Mesenchymal stem cell (in vitro differentiated cells and primary cell): ENCODE measurements around the gene ZNF546.
A peak's percentile ranks its signal among the peaks of the same experiment; 100 is the strongest.

Experiments used
- DNase-seq: peaks from one replicate; pipeline ENCODE4 v3.0.0-alpha.2; 2013
- H2AFZ ChIP-seq: one replicate; pipeline ENCODE4 v1.6.1; 2013; ENCODE audit warnings: low read depth, mild to moderate bottlenecking, control low read depth, inconsistent platforms, low read length, moderate library complexity
- H2AK5ac ChIP-seq: 2 replicates; pipeline ENCODE4 v1.6.1; 2013; ENCODE audit warnings: low read length, moderate library complexity, mild to moderate bottlenecking, inconsistent platforms; ENCODE audit not compliant: severe bottlenecking
- H2BK120ac ChIP-seq: one replicate; pipeline ENCODE4 v1.6.1; 2013; ENCODE audit warnings: low read depth, mild to moderate bottlenecking, inconsistent platforms, low read length, moderate library complexity
- H2BK12ac ChIP-seq, 2 experiments: one replicate each; pipeline ENCODE4 v1.6.1; 2013; ENCODE audit warnings: inconsistent platforms in 2 of 2, low read length in 2 of 2, mild to moderate bottlenecking in 2 of 2, moderate library complexity in 2 of 2, control low read depth in 1 of 2
- H2BK15ac ChIP-seq: one replicate; pipeline ENCODE4 v1.6.1; 2013; ENCODE audit warnings: mild to moderate bottlenecking, low read depth, inconsistent platforms; ENCODE audit not compliant: poor library complexity, severe bottlenecking
- H2BK5ac ChIP-seq: 2 replicates; pipeline ENCODE4 v1.6.1; 2013; ENCODE audit warnings: low read depth, mild to moderate bottlenecking, low read length, control low read depth, inconsistent platforms; ENCODE audit not compliant: poor library complexity, severe bottlenecking
- H3K14ac ChIP-seq, 2 experiments: one replicate each; pipeline ENCODE4 v1.6.1; 2013; ENCODE audit warnings: inconsistent platforms in 2 of 2, low read length in 2 of 2, control low read depth in 1 of 2, mild to moderate bottlenecking in 1 of 2, moderate library complexity in 1 of 2
- H3K18ac ChIP-seq, 2 experiments: one replicate each; pipeline ENCODE4 v1.6.1; 2013; ENCODE audit warnings: inconsistent platforms in 2 of 2, low read length in 2 of 2, control low read depth in 1 of 2, low read depth in 1 of 2, mild to moderate bottlenecking in 1 of 2
- H3K23ac ChIP-seq, 2 experiments: one replicate each; pipeline ENCODE4 v1.6.1; 2013; ENCODE audit warnings: inconsistent platforms in 2 of 2, low read length in 2 of 2, mild to moderate bottlenecking in 2 of 2, moderate library complexity in 2 of 2, control low read depth in 1 of 2
- H3K27ac ChIP-seq: 2 replicates; pipeline ENCODE4 v1.5.1; 2013; ENCODE audit warnings: mild to moderate bottlenecking, moderate library complexity, low read length, control low read depth, inconsistent platforms; ENCODE audit not compliant: poor library complexity, severe bottlenecking
- H3K27me3 ChIP-seq, 2 experiments: 2 replicates each; pipeline versions ENCODE4 v1.6.1 to v1.7.0; 2013; ENCODE audit warnings: low read length in 2 of 2, mild to moderate bottlenecking in 2 of 2, moderate library complexity in 2 of 2, control low read depth in 1 of 2, inconsistent platforms in 1 of 2; ENCODE audit not compliant: control insufficient read depth in 1 of 2, insufficient read depth in 1 of 2
- H3K36me3 ChIP-seq, 2 experiments: 2 replicates each; pipeline versions ENCODE4 v1.6.1 to v1.7.0; 2013; ENCODE audit warnings: low read length in 2 of 2, control low read depth in 1 of 2, inconsistent platforms in 1 of 2, low read depth in 1 of 2, mild to moderate bottlenecking in 1 of 2; ENCODE audit not compliant: insufficient read depth in 2 of 2, control insufficient read depth in 1 of 2
- H3K4ac ChIP-seq, 2 experiments: one replicate each; pipeline ENCODE4 v1.6.1; 2013; ENCODE audit warnings: inconsistent platforms in 2 of 2, low read length in 2 of 2, mild to moderate bottlenecking in 2 of 2, moderate library complexity in 2 of 2, control low read depth in 1 of 2, low read depth in 1 of 2
- H3K4me1 ChIP-seq: 2 replicates; pipeline ENCODE4 v1.6.1; 2013; ENCODE audit warnings: low read depth, low read length, control low read depth; ENCODE audit not compliant: control insufficient read depth, insufficient read depth
- H3K4me2 ChIP-seq: 2 replicates; pipeline ENCODE4 v1.6.1; 2013; ENCODE audit warnings: low read length, mild to moderate bottlenecking, inconsistent platforms; ENCODE audit not compliant: poor library complexity, severe bottlenecking
- H3K4me3 ChIP-seq, 2 experiments: 2 replicates each; pipeline versions ENCODE4 v1.5.1 to v1.7.0; 2013; ENCODE audit warnings: low read length in 2 of 2, mild to moderate bottlenecking in 2 of 2, control low read depth in 1 of 2, low read depth in 1 of 2; ENCODE audit not compliant: insufficient read depth in 1 of 2
- H3K79me1 ChIP-seq: replicated peaks from 2 replicates; pipeline ENCODE4 v1.6.1; 2013; ENCODE audit warnings: mild to moderate bottlenecking, control low read depth, low read length, inconsistent platforms; ENCODE audit not compliant: poor library complexity, severe bottlenecking
- H3K9ac ChIP-seq: 2 replicates; pipeline ENCODE4 v1.7.0; 2013; ENCODE audit warnings: mild to moderate bottlenecking, low read length, moderate library complexity
- H3K9me3 ChIP-seq: 2 replicates; pipeline ENCODE4 v1.7.0; 2013; ENCODE audit warnings: mild to moderate bottlenecking, low read length; ENCODE audit not compliant: control insufficient read depth
- H4K8ac ChIP-seq: one replicate; pipeline ENCODE4 v1.6.1; 2013; ENCODE audit warnings: inconsistent platforms, mild to moderate bottlenecking, low read length, moderate library complexity
- H4K91ac ChIP-seq: one replicate; pipeline ENCODE4 v1.6.1; 2013; ENCODE audit warnings: mild to moderate bottlenecking, low read length, inconsistent platforms
- WGBS: methylation state at CpG from one replicate; pipeline ENCODE4 v1.1.7; 2013; ENCODE audit warnings: mixed read lengths; 5-methylcytosine and 5-hydroxymethylcytosine counted together

Gene ZNF546

GRCh38 chr19:40053491-40053890 lies 56.6 kb downstream of the ZNF546 start:
- no peak overlapping the region for H3K18ac ChIP-seq
- 100% methylated on average over 2 of the region's 2 CpGs for WGBS

GRCh38 chr19:40054632-40055031 lies 57.8 kb downstream of the ZNF546 start:
- H3K18ac ChIP-seq = no peak overlapping the region
- DNase-seq = no peak

More at GRCh38 chr19:40053491-40053890, 56.6 kb downstream of the ZNF546 start:
- Histone ChIP-seq H3K4me3 (no peak overlapping the region), H2AK5ac (no peak overlapping the region), H2AFZ (no peak overlapping the region), H3K27me3 (no peaks in the 10 kb centered on the region), H4K8ac (no peak overlapping the region), H3K79me1 (peaks cover 25% of the 10 kb centered on the region), H2BK12ac (no peak overlapping the region), H4K91ac (no peak overlapping the region), H3K9me3 (peaks cover 23% of the 10 kb centered on the region), H3K23ac (no peak overlapping the region), H2BK15ac (no peak overlapping the region), H3K4ac (no peak overlapping the region), H3K14ac (no peak overlapping the region), H2BK5ac (no peak overlapping the region), H3K27ac (no peak overlapping the region), H3K4me1 (peaks cover 2% of the 10 kb centered on the region), H2BK120ac (no peak overlapping the region), H3K4me2 (no peak overlapping the region), H3K9ac (no peak overlapping the region), H3K36me3 (peaks cover 14 to 18% of the 10 kb centered on the region in 2 experiments)
- DNase-seq = no peak

GRCh38 chr19:40055049-40055448 lies 58.2 kb downstream of the ZNF546 start:
- H3K27ac ChIP-seq = no peak overlapping the region
- DNase-seq = no peak
- no peak overlapping the region for H2BK120ac ChIP-seq
- no peak overlapping the region for H4K91ac ChIP-seq
- H3K79me1 ChIP-seq = peaks cover 16% of the 10 kb centered on the region
- no peak overlapping the region for H3K18ac ChIP-seq
- H3K4me2 ChIP-seq = peak overlapping the region; percentile 77
- no peak overlapping the region for H3K23ac ChIP-seq
- H4K8ac ChIP-seq = no peak overlapping the region
- H3K4me3 ChIP-seq = peak overlapping the region in 1 of 2 experiments; percentile 99
- no peak overlapping the region for H2AFZ ChIP-seq
- H3K36me3 ChIP-seq = peaks cover 3 to 7% of the 10 kb centered on the region in 2 experiments
- no peak overlapping the region for H2BK5ac ChIP-seq
- no peaks in the 10 kb centered on the region for H3K27me3 ChIP-seq
- peak overlapping the region; percentile 91 for H3K9ac ChIP-seq
- H3K9me3 ChIP-seq = peaks cover 25% of the 10 kb centered on the region
- H3K4me1 ChIP-seq = peaks cover 2% of the 10 kb centered on the region
- no peak overlapping the region for H2BK12ac ChIP-seq
- no peak overlapping the region for H3K4ac ChIP-seq
- no peak overlapping the region for H2AK5ac ChIP-seq
- 47% methylated on average over 8 of the region's 10 CpGs for WGBS
- H2BK15ac ChIP-seq = no peak overlapping the region
- H3K14ac ChIP-seq = no peak overlapping the region

More at GRCh38 chr19:40054632-40055031, 57.8 kb downstream of the ZNF546 start:
- Histone ChIP-seq H4K91ac (no peak overlapping the region), H3K4me2 (no peak overlapping the region), H3K4me1 (peaks cover 2% of the 10 kb centered on the region), H3K9ac (peak overlapping the region; percentile 91), H3K36me3 (peaks cover 6 to 8% of the 10 kb centered on the region in 2 experiments), H3K14ac (no peak overlapping the region), H4K8ac (no peak overlapping the region), H3K79me1 (peaks cover 17% of the 10 kb centered on the region), H3K27ac (no peak overlapping the region), H2AK5ac (no peak overlapping the region), H3K4ac (no peak overlapping the region), H2BK120ac (no peak overlapping the region), H3K27me3 (no peaks in the 10 kb centered on the region), H2BK5ac (no peak overlapping the region), H2BK15ac (no peak overlapping the region), H2BK12ac (no peak overlapping the region), H2AFZ (no peak overlapping the region), H3K9me3 (peaks cover 21% of the 10 kb centered on the region), H3K23ac (no peak overlapping the region), H3K4me3 (peak overlapping the region in 1 of 2 experiments; percentile 99)
- 95% methylated on average over 8 of the region's 9 CpGs for WGBS

- Histone ChIP-seq H3K36me3 (no peaks in the 10 kb centered on the region), H2BK12ac (no peak within 1 kb of the TSS), H3K27ac (no peak within 1 kb of the TSS)
These were observed 59.1 kb downstream of the ZNF546 start, which contains the start of gene ZNF780B for GRCh38 chr19:40055832-40056504. ZNF780B (minus strand) TSS chr19:40056231; CDS start chr19:40050332, 5,899 bp downstream.

More at GRCh38 chr19:40055832-40056504, 59.1 kb downstream of the ZNF546 start, which contains the start of gene ZNF780B:
- Histone ChIP-seq H2BK5ac (no peak within 1 kb of the TSS), H2BK120ac (no peak within 1 kb of the TSS), H3K4me3 (peak within 1 kb of the TSS; percentile 70 to 99), H2BK15ac (peak within 1 kb of the TSS; percentile 52), H3K14ac (peak within 1 kb of the TSS in 1 of 2 experiments; percentile 68), H4K8ac (peak within 1 kb of the TSS; percentile 95), H4K91ac (peak within 1 kb of the TSS; percentile 0), H3K4me2 (peak within 1 kb of the TSS; percentile 77), H3K4ac (peak within 1 kb of the TSS; percentile 3 to 6), H2AFZ (peak within 1 kb of the TSS; percentile 94), H2AK5ac (no peak within 1 kb of the TSS), H3K27me3 (no peaks in the 10 kb centered on the region), H3K9ac (peak within 1 kb of the TSS; percentile 91), H3K18ac (peak within 1 kb of the TSS; percentile 55 to 61), H3K23ac (peak within 1 kb of the TSS in 1 of 2 experiments; percentile 78), H3K79me1 (peaks cover 10% of the 10 kb centered on the region), H3K9me3 (peaks cover 20% of the 10 kb centered on the region), H3K4me1 (peaks cover 2% of the 10 kb centered on the region)
- WGBS = under 1% methylated on average over 37 of the region's 41 CpGs
- peak; percentile 69 for DNase-seq
